GM21447 (cell line): Measurements from ENCODE around the gene FAM32A.

Source experiments
- ATAC-seq: cut with Tn5 transposase; IDR thresholded peaks from one replicate; pipeline ENCODE4 v1.9.1; 2021; ENCODE audit not compliant: unreplicated experiment

The FAM32A gene

GRCh38 chr19:16185123-16185767 is at the start of gene FAM32A:
Gene FAM32A, plus strand, starts transcription at chr19:16185410. Its CDS starts 33 bp downstream, at chr19:16185443.
- peak; percentile 86 for ATAC-seq

GRCh38 chr19:16135430-16136127 is 49.6 kb upstream of the FAM32A start:
- no peak for ATAC-seq

- ATAC-seq, result no peak
These were observed 48.8 kb upstream of the FAM32A start for GRCh38 chr19:16136185-16136999.

GRCh38 chr19:16139752-16140151 is 45.5 kb upstream of the FAM32A start:
- ATAC-seq, result no peak

- ATAC-seq, result peak; percentile 42
These were observed 44.2 kb upstream of the FAM32A start for GRCh38 chr19:16141043-16141442.

GRCh38 chr19:16142032-16142580 is 43.1 kb upstream of the FAM32A start:
- ATAC-seq, result no peak

- ATAC-seq, result peak; percentile 59
These were observed 41.6 kb upstream of the FAM32A start, which contains the start of gene HSH2D for GRCh38 chr19:16143399-16144215. Gene HSH2D, plus strand, starts transcription at chr19:16143685. Its CDS starts 5,066 bp downstream, at chr19:16148751.

GRCh38 chr19:16144216-16144581 is 41.0 kb upstream of the FAM32A start:
- no peak for ATAC-seq

GRCh38 chr19:16146112-16146511 is 39.1 kb upstream of the FAM32A start:
- no peak for ATAC-seq

GRCh38 chr19:16148443-16149229 is 36.6 kb upstream of the FAM32A start:
- no peak for ATAC-seq

- no peak for ATAC-seq
These were observed 31.5 kb upstream of the FAM32A start for GRCh38 chr19:16153582-16154336.

- no peak for ATAC-seq
These were observed 30.7 kb upstream of the FAM32A start for GRCh38 chr19:16154557-16154956.

GRCh38 chr19:16155128-16155527 is 30.1 kb upstream of the FAM32A start:
- ATAC-seq, result no peak

- no peak for ATAC-seq
These were observed 28.3 kb upstream of the FAM32A start for GRCh38 chr19:16156904-16157303.

- ATAC-seq, result no peak
These were observed 27.6 kb upstream of the FAM32A start for GRCh38 chr19:16157601-16158000.

GRCh38 chr19:16159655-16160054 is 25.6 kb upstream of the FAM32A start:
- no peak for ATAC-seq

- no peak for ATAC-seq
These were observed 24.7 kb upstream of the FAM32A start for GRCh38 chr19:16160445-16160942.

GRCh38 chr19:16160943-16161560 is 24.2 kb upstream of the FAM32A start:
- no peak for ATAC-seq
